ENCODE results near the gene DPP9.
"Not testable (repeated sequence)": the region's sequence is repeated elsewhere in the genome, so short reads cannot be mapped to it uniquely, and the experiment has no call there.

DPP9 gene

DNA sequence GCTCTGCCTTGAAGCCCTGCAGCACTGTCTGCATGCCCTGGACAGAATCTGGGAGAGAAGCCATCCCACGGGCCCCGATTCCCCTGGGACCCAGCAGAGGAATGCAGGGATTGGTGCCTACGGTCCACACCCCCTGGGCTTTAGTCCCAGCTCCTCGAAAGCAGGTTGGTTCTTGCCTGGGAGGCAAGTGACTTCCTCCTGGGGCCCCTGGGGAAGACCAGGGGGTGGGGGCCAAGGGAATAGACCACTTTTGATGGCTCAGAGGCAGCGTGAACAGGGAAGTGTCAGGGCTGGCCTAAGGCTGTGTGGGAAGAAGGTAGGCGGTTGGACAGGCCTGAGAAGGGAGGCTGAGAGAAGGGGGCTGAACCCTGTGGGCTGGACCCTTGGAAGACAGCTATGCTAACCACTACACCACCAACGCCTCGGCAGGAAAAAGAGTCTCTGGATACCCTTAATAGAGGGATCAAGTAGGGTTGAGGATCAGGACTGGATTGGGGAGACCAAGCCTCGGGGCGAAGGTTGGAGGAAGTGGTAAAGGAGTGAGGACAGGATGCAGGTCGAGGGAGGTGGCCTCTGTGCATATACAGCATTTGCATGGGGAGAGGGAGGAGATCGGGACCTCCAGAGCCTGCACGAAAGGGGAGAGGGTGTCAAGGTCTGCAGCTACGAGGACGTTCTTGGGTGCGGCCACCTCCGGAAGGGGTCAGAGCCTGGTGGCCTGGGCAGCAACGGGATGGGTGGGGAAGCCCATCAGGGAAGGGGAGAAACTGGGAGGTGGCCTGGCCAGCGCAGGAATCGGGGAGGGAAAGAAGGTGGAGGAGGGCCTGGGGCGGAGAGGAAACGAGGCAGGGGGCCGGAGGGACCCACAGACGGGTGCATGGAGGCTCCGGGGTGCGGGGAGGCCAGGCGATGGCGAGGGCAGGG, 709 bp downstream of the DPP9 start:
- FAIRE-seq (no peak), DNase-seq (ENCODE audit: insufficient read length, low spot score) (no peak)
- TF ChIP-seq POLR2A (IDR thresholded peaks at IDR 0.05; ENCODE audit: low read depth, low read length) = no peak

DNA sequence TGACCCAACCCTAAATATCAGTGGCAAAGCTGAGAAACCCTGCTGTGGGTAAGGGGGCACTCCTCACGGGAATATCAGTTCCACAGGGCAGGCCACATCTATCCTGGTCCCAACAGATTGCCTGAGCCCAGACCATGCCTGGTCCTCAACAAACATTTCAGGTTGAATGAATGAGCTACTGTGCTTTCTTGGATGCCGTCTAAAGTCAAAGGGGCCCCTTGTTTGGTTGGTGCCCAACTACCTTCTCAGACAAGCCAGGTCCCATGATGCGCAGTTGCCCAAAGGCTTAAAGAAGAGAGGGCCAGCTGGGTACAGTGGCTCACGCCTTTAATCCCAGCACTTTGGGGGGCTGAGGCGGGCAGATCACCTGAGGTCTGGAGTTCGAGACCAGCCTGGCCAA, 2.4 kb downstream of the DPP9 start:
- no peak for TF ChIP-seq POLR2A (IDR thresholded peaks at IDR 0.05; ENCODE audit: low read depth, low read length)
- no peak for FAIRE-seq
- no peak for DNase-seq (ENCODE audit: insufficient read length, low spot score)

DNA sequence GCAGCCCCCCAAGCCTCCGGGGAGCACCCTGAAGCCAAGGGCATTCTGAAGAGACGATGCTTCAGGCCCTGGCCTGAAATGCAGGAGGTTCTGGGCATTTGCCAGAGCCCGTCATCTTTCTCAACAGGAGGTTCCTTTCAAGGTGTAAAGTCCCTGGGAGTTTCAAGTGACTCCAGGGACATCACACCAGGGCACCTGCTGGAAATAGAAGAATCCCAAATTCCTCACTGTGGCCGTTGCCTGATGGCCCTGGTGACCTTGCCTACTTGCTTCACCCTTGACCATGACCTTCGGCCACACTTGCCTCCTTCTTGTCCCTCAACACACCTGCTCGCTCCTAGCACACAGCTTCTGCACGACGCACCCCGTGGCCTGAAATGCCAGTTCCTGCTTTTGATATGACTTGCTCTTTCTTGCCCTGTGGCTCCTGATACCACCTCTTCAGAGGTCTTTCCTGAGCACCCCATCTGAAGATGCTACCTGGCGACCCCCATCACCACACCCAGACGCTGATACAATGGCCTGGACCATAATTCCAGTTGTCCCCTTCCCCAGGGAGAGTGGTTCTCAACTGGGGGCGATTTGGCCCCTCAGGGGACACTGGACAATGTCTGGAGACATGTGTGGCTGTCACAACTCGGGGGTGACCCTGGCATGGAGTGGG, 3.5 kb downstream of the DPP9 start:
- DNase-seq (ENCODE audit: insufficient read length, low spot score) = no peak
- no peak for TF ChIP-seq POLR2A (IDR thresholded peaks at IDR 0.05; ENCODE audit: low read depth, low read length)
- FAIRE-seq = no peak

DNA sequence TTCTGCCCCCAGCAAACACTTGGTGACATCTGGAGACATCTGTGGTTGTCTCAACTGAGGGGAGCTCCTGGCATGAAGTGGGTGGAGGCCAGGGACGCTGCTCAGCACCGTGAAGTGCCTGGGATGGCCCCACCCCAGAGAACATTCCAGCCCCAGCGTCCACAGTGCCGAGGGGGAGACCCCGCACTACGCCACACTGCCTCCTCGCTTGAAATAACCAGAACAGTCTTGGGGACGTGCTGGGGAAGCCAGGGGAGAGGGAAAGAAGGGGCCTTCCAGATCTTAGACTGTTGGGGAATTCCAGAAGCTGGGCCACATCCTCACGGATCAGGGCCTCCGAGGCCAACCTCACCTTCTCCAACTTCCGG, 4.2 kb downstream of the DPP9 start:
- TF ChIP-seq POLR2A (IDR thresholded peaks at IDR 0.05; ENCODE audit: low read depth, low read length) = no peak
- no peak for FAIRE-seq
- no peak for DNase-seq (ENCODE audit: insufficient read length, low spot score)

DNA sequence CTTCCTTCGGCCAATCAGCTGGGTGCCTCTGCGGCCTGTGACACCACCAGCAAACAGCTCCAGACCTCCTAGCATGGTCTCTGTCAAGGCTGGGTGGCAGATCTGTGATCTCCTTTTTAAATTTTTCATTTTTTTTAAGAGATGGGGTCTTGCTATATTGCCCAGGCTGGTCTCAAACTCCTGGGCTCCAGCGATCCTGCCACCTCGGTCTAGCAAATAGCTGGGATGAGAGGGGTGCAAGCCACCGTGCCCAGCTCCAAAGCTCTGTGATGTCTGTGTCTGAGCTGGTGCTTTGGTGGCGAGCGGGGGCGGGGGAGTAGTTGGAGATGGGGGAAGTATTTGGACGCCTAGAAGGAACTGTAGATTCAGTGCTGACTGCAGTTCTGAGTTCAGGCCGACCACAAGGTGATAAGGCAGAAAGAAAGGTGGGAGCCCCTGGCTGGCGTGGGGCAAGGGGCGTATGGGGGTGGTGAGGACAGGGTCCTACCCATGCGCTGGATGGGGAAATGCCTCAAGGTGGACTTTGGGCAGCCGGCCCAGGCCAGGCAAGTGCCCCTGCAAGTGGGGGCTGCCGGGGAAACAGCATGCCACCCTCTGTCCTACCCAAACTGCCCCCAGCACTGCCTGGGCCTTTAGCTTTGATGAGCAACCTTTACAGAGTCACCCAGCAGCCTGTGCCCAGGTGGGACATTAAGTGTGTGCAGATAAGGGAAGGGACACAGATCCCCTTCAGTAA, 5.5 kb downstream of the DPP9 start:
- FAIRE-seq (no peak), DNase-seq (ENCODE audit: insufficient read length, low spot score) (no peak)
- TF ChIP-seq POLR2A (IDR thresholded peaks at IDR 0.05; ENCODE audit: low read depth, low read length) = no peak

DNA sequence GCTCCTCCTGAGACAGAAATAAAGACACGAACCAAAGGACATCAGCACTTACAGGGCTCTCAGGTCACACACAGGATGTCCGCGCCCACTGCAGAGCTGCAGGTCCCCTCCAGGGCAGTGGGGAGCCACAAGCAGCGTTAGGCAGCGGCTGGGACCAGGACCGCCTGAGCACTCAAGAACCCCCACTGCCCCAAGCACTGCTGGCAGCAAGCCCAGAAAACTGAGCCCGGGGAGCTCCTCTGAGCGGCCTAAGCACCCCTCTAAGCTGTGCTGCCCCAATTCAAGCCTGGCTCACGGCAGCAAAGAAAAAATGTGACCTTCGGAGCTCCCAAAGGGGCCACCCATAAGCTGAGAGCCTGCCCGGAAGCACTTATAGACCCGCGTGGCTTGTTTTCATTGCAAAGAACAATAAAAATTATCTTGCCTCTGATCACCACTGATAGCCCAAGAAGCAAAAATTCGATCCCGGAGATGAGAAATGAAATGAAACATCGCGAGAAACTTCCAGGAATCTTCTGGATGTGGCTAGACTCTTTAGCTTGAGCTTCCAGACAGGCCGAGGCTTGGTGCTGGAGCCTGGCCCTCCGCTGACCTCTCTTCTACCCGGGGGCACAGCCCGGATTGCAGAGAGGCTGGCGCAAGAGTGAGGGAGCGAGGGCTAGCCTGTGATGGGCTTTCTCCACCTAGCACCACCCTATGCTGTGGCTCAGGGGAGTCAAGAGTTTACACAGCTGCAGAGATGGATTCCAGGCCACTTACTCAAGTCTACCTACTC, 6.3 kb downstream of the DPP9 start:
- no peak for TF ChIP-seq POLR2A (IDR thresholded peaks at IDR 0.05; ENCODE audit: low read depth, low read length)
- DNase-seq (ENCODE audit: insufficient read length, low spot score) (no peak), FAIRE-seq (no peak)

DNA sequence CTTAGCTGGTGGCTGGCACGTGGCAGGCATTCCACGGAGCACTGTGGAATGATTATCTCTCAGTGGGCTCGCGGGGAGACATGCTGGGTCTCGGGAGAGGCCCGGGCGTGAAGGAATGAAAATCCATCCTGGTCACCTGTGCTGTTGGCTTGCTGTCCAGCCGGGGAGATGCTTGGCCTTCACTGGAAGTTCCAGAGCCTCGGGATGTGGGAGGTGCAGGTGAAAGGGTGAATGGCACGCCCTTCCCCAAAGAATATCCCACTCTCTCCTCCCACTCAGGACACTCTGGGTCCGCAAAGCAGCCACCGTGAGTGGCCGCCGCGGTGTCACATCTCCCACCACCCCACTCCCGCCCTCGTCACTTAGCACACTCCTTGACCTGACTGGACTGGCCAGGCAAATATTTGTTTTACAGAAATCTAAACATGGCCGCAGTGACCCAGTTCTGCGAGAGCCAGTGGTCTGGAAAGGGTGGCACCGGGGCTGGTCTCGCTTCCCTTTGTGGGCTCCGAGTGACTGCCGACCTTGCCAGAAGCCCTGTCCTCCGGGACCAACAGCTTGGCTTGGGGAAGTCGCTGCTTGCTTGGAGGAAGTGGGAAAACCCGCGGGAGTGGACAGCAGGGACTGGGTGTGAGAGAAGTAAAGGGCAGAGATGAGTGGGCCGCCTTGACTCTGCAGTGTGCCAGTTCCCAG, 8.0 kb downstream of the DPP9 start:
- DNase-seq (ENCODE audit: insufficient read length, low spot score) = no peak
- TF ChIP-seq POLR2A (IDR thresholded peaks at IDR 0.05; ENCODE audit: low read depth, low read length) = no peak
- no peak for FAIRE-seq

DNA sequence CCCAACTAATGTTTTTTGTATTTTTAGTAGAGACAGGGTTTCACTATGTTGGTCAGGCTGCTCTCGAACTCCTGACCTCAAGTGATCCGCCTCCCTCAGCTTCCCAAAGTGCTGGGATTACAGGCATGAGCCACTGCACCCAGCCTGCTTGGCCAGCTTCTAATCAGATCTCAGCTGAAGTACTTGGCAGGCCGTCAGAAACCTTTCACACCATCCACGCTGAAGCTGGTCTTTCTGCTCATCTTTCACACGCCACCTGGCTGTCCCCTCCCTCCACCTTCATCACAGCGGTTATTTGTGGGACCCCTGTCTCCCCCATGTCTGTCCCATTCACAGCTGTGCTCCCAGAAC, 8.5 kb downstream of the DPP9 start:
- not testable (repeated sequence) for DNase-seq (ENCODE audit: insufficient read length, low spot score); FAIRE-seq

DNA sequence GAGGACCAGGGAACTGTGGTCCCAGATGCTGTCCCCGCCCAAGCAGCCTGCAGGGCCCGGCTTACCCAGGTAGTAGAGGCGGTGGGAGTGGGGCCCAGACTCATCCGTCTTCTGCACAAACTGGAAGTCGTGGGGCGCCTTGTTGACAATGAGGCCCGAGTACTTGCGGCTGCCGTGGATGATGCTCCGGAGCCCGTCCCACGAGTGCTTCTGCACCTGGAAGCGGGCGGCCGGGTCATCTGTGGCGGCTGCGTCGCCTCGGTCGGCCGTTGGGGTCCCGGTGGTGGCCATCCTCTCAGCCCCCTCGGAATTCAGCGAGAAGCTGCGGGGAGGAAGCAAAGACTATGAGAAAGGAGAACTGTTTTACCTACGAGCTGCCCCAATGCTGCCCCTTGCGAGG, 9.6 kb downstream of the DPP9 start:
- no peak for FAIRE-seq
- no peak for DNase-seq (ENCODE audit: insufficient read length, low spot score)
- TF ChIP-seq POLR2A (IDR thresholded peaks at IDR 0.05; ENCODE audit: low read depth, low read length) = no peak

DNA sequence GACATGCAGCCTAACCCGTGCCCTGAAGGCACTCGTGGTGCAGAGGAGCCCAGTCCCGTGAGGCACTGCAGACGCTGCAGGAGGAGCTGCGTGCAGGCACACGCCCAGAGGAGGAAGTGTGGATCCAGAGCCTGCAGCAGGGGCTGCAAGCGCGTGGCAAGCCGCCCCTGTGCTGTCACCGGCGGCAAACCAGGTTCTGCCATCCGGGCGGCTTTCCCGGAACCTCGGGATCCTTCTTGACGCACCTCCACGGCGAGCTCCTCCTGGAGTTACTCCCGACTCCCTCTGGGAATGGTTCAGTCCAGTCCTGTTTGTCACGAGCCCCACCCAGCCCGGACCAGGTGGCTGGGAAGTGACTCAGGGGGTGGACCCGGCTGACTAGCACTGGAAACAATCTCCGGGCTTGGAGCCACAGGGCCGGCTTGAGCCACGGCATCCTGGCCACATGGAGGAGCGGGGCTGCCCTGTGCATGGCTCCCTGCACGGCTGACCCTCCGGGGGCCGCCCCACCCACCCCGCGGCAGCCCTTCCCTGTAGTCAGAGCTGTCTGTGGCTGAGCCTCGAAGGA, 10.2 kb downstream of the DPP9 start:
- peak; percentile 20 for FAIRE-seq
- 0 out of 2 replicates have a peak, but pooled peaks have one; percentile 24 for TF ChIP-seq POLR2A (IDR thresholded peaks at IDR 0.05; ENCODE audit: low read depth, low read length)
- DNase-seq (ENCODE audit: insufficient read length, low spot score) = peak; percentile 98

DNA sequence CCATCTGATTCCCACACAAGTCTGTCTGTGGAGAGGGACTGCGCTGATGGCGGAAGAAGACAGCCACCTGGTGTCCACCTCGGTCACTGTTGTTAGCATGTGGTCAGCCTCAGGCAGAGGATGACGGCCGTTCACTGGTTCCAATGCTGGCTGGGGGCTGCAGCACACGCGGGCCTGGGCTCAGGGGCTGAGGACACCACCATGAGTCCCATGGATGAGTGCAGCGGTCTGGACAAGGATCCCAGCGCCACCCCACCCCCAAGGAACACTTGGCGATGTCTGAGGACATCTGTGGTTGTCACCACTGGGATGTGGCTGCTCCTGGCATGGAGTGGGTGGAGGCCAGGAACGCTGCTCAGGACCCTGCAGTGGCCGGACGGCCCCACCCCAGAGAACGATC, 10.9 kb downstream of the DPP9 start:
- DNase-seq (ENCODE audit: insufficient read length, low spot score) = no peak
- FAIRE-seq = no peak
- no peak for TF ChIP-seq POLR2A (IDR thresholded peaks at IDR 0.05; ENCODE audit: low read depth, low read length)

DNA sequence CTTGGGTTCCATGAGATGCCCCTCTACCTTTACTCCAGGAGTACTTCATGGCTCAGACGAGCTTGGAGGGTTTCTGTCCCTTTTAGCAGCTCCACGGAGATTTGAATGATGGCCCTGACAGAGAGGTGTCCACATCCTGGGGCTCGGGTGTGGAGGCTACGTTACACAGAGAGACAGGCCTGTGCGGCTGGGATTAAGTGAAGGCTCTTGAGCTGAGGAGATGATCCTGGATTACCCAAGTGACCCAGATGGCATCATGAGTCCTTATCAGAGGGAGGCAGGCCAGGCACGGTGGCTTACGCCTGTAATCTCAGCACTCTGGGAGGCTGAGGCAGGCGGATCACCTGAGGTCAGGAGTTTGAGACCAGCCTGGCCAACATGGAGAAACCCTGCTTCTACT, 12.4 kb downstream of the DPP9 start:
- no peak for TF ChIP-seq POLR2A (IDR thresholded peaks at IDR 0.05; ENCODE audit: low read depth, low read length)
- FAIRE-seq = no peak
- no peak for DNase-seq (ENCODE audit: insufficient read length, low spot score)

DNA sequence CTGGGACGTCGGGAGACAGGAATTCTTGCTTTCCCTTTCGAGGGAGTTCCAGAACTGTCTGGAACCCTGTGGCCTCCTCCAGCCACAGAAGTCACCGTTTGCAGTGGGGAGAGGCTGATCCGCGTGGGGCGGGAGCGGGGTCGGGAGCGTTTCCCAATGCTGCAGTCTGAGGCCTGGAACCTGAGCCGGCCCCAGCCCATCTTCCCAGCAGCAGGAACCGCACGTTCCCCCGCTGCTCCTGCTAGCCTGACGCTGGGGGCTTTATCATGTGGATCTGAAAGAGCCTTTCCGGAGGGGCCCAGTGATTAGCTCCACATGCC, 13.4 kb downstream of the DPP9 start:
- FAIRE-seq = no peak
- TF ChIP-seq POLR2A (IDR thresholded peaks at IDR 0.05; ENCODE audit: low read depth, low read length) = no peak
- no peak for DNase-seq (ENCODE audit: insufficient read length, low spot score)

All from H54 (cell line).